KG1 (cell line): ENCODE measurements around the gene DNASE2B.

Source experiments
- DNase-seq: peaks from one replicate; lab custom pipeline; 2025; lab: John Stamatoyannopoulos, UW

DNASE2B gene, protein sequence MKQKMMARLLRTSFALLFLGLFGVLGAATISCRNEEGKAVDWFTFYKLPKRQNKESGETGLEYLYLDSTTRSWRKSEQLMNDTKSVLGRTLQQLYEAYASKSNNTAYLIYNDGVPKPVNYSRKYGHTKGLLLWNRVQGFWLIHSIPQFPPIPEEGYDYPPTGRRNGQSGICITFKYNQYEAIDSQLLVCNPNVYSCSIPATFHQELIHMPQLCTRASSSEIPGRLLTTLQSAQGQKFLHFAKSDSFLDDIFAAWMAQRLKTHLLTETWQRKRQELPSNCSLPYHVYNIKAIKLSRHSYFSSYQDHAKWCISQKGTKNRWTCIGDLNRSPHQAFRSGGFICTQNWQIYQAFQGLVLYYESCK

DNA sequence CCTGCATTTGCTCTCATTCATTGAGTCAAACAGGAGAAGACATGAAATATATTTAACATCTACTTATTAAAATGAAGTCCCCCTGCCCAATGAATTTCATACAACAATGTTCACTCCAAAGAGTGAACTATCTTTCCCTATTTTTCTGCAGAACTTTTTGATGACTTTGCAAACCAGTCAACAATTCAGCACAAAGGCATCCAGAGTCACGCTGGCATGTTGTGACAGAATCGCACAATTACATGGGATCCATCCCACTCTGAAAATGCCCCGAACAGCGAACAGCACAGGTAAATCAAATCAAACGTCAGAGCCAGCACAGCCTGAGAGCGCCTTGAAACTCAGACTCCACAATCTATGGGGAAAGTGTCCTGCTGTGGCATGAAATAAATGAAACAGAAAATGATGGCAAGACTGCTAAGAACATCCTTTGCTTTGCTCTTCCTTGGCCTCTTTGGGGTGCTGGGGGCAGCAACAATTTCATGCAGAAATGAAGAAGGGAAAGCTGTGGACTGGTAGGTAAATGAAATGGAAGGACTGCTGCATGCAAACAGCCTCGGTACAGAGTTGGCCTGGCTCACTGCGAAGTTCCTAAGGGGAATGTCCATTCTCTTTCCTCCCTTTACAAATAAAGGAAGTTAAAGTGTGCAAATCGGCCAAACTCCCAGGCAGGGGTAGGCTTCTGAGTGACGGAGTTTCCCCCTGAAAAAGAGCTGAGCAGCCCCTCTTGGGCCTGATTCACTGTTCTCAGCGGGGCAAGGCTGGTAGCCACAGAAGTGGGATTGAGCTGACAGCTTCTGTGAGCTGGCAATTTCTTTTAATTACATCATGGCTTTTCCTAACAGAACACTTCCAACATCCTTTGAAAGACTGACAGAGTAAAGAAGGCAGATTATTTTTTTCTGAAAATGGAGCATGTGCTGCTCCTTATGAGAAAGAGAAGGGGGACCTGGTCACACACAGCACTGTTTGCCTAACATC, at the start of gene DNASE2B:
Gene DNASE2B (plus strand): TSS at position 310 of the 981 bp plus-strand sequence. CDS start 81 bp downstream, at position 391.
- DNase-seq: no peak

DNA sequence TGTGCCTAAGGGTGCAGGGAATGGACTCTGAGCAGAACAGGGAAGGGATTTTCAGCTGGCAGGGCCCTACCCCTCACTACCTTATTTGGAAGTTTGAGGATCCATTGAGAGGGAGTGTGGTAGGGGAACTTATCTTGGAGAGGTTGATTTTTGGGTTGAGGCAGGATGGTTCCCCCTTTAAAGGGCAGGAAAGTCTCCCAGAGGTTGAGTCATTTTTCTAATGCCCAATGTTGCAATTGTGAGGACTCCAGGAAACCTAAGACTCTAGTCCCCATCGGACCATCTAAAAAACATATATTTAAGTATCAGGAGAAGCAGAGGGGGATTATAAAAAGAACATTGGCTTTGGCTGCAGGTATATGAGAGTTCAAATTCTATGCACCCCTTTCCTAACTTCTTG, 49.5 kb upstream of the DNASE2B start:
- no peak for DNase-seq

GRCh38 chr1:84350104-84350503, 48.2 kb upstream of the DNASE2B start:
- no peak for DNase-seq

- no peak for DNase-seq
Measured at GRCh38 chr1:84350550-84350949, 47.7 kb upstream of the DNASE2B start.

- no peak for DNase-seq
Measured at GRCh38 chr1:84352298-84353106, 45.8 kb upstream of the DNASE2B start.

DNA sequence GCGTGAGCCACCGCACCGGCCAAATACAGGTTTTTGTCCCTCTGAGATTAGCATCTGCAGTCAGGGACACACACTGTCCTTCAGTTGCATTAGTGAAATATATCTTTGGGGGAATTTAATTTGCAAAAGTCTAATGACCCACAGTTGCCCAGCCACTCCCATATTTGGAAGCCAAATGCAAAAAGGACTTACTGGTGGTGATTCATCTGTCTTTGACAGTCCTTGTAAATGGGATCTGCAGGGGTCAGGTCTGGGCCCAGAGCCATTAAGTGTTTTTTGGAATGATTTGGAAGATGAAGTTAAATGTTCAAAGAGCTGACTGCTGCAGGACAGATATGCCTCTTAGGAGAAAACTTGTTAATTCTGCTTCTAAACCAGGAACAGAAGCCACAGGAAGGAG, 44.6 kb upstream of the DNASE2B start:
- DNase-seq: no peak

- DNase-seq: no peak
Measured at GRCh38 chr1:84355556-84355955, 42.7 kb upstream of the DNASE2B start.

GRCh38 chr1:84356881-84357280, 41.4 kb upstream of the DNASE2B start:
- no peak for DNase-seq

DNA sequence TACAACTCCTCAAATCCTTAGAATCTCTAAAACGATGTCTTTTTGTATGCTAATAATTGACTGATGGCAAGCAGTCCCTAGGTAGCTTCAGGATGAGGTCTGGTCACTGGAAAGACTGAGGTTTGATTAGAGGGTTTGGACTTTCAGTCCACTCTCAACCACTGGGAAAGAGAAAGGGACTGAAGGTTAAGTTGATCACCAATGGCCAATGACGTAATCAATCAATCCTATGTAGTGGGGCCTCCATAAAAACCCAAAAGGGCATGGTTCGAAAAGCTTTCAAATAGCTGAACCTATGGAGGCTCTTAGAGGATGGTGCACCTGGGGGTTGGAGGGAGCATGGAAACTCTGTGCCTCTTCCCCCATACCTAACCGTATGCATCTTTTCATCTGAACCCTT, 39.6 kb upstream of the DNASE2B start:
- DNase-seq: no peak

GRCh38 chr1:84360316-84360715, 38.0 kb upstream of the DNASE2B start:
- no peak for DNase-seq

DNA sequence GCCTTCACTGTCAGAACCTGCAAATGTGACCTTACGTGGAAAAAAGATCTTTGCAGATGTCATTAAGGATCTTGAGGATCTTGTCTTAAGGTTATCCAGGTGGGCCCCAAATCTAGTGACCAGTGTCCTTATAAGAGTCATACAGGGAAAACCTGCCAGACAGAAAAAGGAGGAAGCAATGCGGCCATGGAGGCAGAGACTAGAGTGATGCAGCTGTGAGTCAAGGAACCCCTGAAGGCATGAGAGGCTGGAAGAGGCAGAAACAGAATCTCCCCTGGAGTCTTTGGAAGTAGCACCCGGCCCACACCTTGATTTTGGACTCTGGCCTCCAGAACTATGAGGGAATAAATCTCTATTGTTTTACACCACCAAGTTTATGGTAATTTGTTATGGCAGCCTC, 36.5 kb upstream of the DNASE2B start:
- DNase-seq: no peak

DNA sequence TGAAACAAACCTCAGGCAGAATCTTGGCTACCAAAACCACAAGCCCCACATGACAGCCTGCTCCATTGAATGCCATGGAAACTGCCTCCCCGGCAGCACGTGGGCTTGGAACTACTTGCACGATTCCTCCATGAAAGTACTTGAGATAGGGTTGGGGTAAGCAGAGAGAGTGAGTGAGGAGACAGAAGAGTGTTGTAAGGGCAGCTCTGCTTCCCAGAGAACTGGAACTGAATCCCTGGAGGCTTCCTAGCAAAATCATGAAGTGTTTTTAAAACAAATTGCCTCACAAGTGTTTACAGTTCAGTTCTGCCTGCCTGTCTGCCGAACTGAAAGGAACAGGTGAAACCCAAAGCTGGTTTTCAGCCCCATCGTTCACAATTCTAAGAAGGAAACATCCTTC, 35.3 kb upstream of the DNASE2B start:
- no peak for DNase-seq

GRCh38 chr1:84363622-84364021, 34.7 kb upstream of the DNASE2B start:
- DNase-seq: no peak

DNA sequence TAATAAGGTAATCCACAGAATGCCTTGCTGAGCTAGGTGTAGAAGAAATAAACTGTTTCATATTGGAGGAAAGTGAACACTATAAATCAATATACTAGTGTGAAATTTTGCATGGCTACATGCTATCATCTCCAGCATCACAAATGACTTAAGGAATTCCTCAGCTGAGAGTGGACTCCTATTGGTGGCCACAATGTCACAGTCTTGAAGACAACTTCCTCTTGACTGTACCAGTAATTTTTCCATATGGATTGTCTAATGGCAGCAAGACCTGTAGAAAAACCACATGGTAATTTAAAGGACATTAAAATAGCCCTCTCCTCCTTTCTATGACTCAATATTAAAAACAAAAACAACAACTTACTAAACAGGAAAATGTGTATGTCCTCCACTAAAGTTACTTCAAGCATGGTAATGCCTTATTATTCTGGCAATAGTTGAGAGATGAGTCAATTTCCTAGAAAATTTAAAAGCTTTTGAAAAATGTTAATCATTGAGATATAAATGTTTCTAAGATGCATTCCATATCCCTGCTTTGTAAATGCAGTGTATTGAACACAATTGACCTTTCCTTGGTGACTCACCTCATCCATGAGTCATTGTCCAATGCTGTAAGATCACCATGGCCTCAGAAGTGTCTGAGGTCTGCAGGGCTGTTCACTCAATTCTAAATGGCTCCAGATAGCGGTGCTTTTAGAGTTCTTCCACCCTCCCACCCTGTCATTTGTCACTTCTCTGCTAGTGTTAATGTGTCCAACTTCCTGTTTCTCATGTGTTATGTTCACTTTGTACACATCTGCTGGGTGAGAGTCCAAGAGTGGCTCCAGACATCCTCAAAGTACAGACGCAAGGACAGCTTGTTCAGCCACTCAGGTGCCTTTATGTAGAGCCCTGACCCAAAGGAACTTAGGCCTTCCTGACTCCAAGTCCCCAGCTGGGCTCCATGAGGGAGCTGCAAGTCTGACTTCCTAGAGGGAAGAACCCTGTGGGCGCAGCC, 32.8 kb upstream of the DNASE2B start:
- no peak for DNase-seq

DNA sequence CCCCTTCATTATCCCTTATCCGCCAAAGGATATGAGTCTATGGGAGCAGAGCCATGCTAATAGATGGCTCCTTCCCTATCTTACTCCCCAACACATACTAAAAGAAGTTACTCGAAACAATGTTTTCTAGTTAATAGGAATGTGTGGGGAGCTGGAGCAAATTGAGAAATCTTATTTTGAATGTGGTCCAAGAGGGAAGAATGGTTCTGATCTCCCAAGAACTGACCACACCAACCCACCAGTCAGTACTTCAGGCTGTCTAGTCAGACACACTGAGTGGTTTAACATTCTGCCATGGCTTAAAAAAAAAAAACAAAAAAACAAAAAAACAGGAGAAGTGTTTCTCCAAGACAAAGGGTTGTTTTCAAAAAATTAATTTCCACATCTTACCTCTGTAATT, 31.5 kb upstream of the DNASE2B start:
- no peak for DNase-seq

GRCh38 chr1:84367219-84367618, 31.1 kb upstream of the DNASE2B start:
- no peak for DNase-seq

GRCh38 chr1:84368441-84368840, 29.8 kb upstream of the DNASE2B start:
- no peak for DNase-seq

DNA sequence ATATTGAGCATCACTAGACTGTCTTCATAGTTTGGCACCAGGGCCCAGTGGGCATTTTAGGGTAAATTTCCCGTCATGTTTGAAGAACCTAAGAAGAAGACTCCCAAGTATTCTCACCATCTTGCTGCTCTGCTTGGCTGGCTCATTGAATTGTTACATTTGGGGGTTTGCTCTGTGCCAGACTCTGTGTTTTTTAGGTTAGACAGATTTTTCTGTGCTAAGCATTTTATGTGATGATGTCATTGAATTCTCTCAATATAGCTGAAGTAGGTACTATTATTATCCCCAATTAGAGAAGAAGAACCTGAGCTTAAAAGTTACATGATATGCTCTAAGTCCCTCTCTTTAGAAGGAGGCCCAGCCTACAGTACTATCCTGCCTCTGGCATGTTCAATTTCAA, 28.0 kb upstream of the DNASE2B start:
- DNase-seq: no peak

DNA sequence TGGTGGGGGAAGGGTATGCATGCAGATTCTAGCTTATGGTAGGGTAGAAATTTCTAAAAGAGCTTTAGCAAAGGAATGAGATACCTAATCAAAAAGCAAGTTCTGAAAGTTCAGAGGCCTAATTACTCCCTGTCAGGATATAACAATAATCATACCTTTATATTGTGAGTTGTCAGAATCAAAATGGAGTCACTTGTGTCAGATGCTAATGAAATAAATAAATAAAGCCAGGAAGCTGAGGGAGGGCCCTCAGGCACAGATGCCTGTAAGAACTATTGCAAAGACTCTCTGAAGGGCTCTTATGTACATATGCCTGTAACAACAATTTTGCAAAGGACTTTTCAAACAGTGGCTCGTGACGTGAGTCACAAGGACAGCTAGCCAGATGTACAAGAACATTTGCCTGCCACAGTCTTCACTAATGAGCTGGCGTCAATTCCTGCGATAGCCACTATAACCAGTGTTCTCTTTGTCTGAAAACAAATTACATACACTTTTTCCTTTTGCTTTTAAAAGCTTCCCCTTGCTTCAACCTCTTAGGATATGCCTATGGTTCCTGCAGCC, 27.4 kb upstream of the DNASE2B start:
- DNase-seq: no peak

DNA sequence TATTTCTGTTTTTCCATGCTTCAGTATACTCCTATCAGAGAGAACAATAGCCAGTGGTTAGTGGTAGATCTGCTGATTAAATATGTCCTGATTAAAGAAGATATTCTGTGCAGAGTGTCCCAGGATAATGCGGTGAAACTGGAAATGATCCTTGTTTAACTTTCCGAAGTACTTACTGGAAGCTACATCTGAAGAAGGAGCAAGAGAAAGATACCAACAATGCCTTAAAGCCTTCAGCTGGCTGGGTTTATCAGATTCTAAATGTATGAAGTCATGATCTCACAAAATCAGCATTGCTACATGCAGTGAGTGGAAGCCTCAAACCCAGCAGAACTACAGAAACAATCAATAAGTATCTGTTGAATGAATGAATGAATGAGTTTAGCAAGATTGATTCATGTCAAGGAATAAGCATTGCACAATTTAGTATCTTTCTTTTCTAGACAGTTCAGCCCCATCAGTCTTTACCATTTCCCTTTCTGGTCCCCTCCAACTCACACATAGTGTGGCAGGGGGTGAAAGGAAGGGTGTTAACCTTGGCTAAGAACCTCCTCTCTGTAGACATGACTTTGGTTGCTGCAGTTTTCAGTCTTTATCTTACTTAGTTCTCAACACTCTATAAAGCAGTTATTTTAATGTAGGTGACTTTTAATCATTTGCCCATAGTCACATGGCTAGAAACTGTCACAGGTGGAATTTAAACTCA, 24.7 kb upstream of the DNASE2B start:
- DNase-seq: no peak
